IMR-90 (cell line): ENCODE measurements around the gene ZFYVE1. TPM values are rescaled to one million over a fixed set of nuclear protein-coding genes. Genes with fewer than 3 reads are reported as not detected.
"Not testable (repeated sequence)": the region's sequence is repeated elsewhere in the genome, so short reads cannot be mapped to it uniquely, and the experiment has no call there.

Experiments used
- ATAC-seq: fragments of 200-7000 bp; cut with Tn5 transposase; 2 replicates; pipeline ENCODE4 v1.9.1; 2020; ENCODE audit warnings: low read depth, mild to moderate bottlenecking, moderate library complexity
- BruUV-seq: library from RNA; stranded (reverse); fragments of 400-500 nt; replicated peaks from 2 replicates; lab custom pipeline; 2021; lab: Mats Ljungman, UMichigan
- CTCF ChIA-PET: fragments of 300-600 bp; formaldehyde crosslinking; extraction: SDS; loops from one replicate; lab custom pipeline; 2021; ENCODE audit warnings: antibody characterized with exemption; lab: Yijun Ruan, JAX
- POLR2A ChIA-PET: fragments of 300-600 bp; sonication (Branson Sonifier 250); formaldehyde crosslinking; loops from one replicate; lab custom pipeline; 2022; ENCODE audit warnings: antibody characterized with exemption; ENCODE audit not compliant: unreplicated experiment; lab: Charles Lee
- DNase-seq: peaks from one replicate; pipeline ENCODE4 v3.0.0; 2013
- H2AFZ ChIP-seq: replicated peaks from 2 replicates; pipeline ENCODE3; 2013; ENCODE audit warnings: low read length, mild to moderate bottlenecking; ENCODE audit not compliant: poor library complexity
- H2AK5ac ChIP-seq: 2 replicates; pipeline ENCODE4 v1.6.1; 2013; ENCODE audit warnings: low read depth, low read length, inconsistent platforms
- H2AK9ac ChIP-seq: replicated peaks from 2 replicates; pipeline ENCODE3; 2013; ENCODE audit warnings: mild to moderate bottlenecking, low read depth, low read length, moderate library complexity; ENCODE audit not compliant: poor library complexity
- H2BK120ac ChIP-seq: 2 replicates; pipeline ENCODE4 v1.6.1; 2013; ENCODE audit warnings: low read depth, low read length, inconsistent platforms
- H2BK15ac ChIP-seq: 3 replicates; pipeline ENCODE4 v1.6.1; 2013; ENCODE audit warnings: low read depth, low read length, inconsistent platforms
- H2BK20ac ChIP-seq: 2 replicates; pipeline ENCODE4 v1.6.1; 2013; ENCODE audit warnings: low read depth, mild to moderate bottlenecking, inconsistent platforms, low read length, moderate library complexity
- H2BK5ac ChIP-seq: 2 replicates; pipeline ENCODE4 v1.6.1; 2013; ENCODE audit warnings: mild to moderate bottlenecking, low read depth, low read length, inconsistent platforms; ENCODE audit not compliant: poor library complexity, severe bottlenecking
- H3K14ac ChIP-seq: replicated peaks from 2 replicates; pipeline ENCODE4 v1.6.1; 2013; ENCODE audit warnings: low read depth, low read length, inconsistent platforms
- H3K18ac ChIP-seq: 2 replicates; pipeline ENCODE4 v1.6.1; 2013; ENCODE audit warnings: low read depth, low read length, control low read depth
- H3K23ac ChIP-seq: 2 replicates; pipeline ENCODE4 v1.6.1; 2013; ENCODE audit warnings: low read depth, low read length, inconsistent platforms
- H3K27ac ChIP-seq: 2 replicates; pipeline ENCODE4 v1.5.1; 2013; ENCODE audit warnings: mild to moderate bottlenecking, control low read depth, low read length; ENCODE audit not compliant: insufficient read depth
- H3K27me3 ChIP-seq: 2 replicates; pipeline ENCODE4 v1.6.1; 2013; ENCODE audit warnings: low read length; ENCODE audit not compliant: control insufficient read depth, insufficient read depth
- H3K36me3 ChIP-seq: 2 replicates; pipeline ENCODE4 v1.6.1; 2013; ENCODE audit warnings: low read length, mixed read lengths; ENCODE audit not compliant: control insufficient read depth, insufficient read depth
- H3K4ac ChIP-seq: 2 replicates; pipeline ENCODE4 v1.6.1; 2013; ENCODE audit warnings: low read depth, low read length, inconsistent platforms
- H3K4me1 ChIP-seq: 2 replicates; pipeline ENCODE4 v1.6.1; 2013; ENCODE audit warnings: low read length, mixed read lengths; ENCODE audit not compliant: control insufficient read depth, insufficient read depth
- H3K4me2 ChIP-seq: 2 replicates; pipeline ENCODE4 v1.6.1; 2013; ENCODE audit warnings: low read depth, mild to moderate bottlenecking, control low read depth, low read length, moderate library complexity
- H3K4me3 ChIP-seq: 2 replicates; pipeline ENCODE4 v1.5.1; 2013; ENCODE audit warnings: low read depth, mild to moderate bottlenecking, control low read depth, low read length, moderate library complexity; ENCODE audit not compliant: insufficient read depth
- H3K56ac ChIP-seq: 2 replicates; pipeline ENCODE4 v1.6.1; 2013; ENCODE audit warnings: low read length, inconsistent platforms; ENCODE audit not compliant: insufficient read depth; ENCODE audit errors: extremely low read depth
- H3K79me1 ChIP-seq, 2 experiments: 2 replicates each; pipeline ENCODE4 v1.6.1; 2013; ENCODE audit warnings: low read length in 2 of 2, inconsistent platforms in 1 of 2, low read depth in 1 of 2
- H3K9ac ChIP-seq: 2 replicates; pipeline ENCODE4 v1.6.1; 2013; ENCODE audit warnings: low read depth, low read length, control low read depth
- H3K9me1 ChIP-seq: 2 replicates; pipeline ENCODE4 v1.6.1; 2013; ENCODE audit warnings: low read length, inconsistent platforms; ENCODE audit not compliant: insufficient read depth
- H3K9me3 ChIP-seq: 2 replicates; pipeline ENCODE4 v1.6.1; 2013; ENCODE audit warnings: low read length; ENCODE audit not compliant: control insufficient read depth, insufficient read depth
- H4K20me1 ChIP-seq: 2 replicates; pipeline ENCODE4 v1.6.1; 2013; ENCODE audit warnings: low read length, inconsistent platforms; ENCODE audit not compliant: insufficient read depth
- H4K5ac ChIP-seq: 2 replicates; pipeline ENCODE4 v1.6.1; 2013; ENCODE audit warnings: mild to moderate bottlenecking, low read depth, low read length, control low read depth
- H4K8ac ChIP-seq, 2 experiments: 2 replicates each; pipeline ENCODE4 v1.6.1; 2013; ENCODE audit warnings: low read depth in 2 of 2, low read length in 2 of 2, control low read depth in 1 of 2, inconsistent platforms in 1 of 2
- H4K91ac ChIP-seq: 2 replicates; pipeline ENCODE4 v1.6.1; 2013; ENCODE audit warnings: low read depth, low read length, inconsistent platforms; ENCODE audit not compliant: insufficient read depth
- WGBS, 2 experiments: methylation state at CpG; one replicate each; pipeline versions ENCODE4 v1.1.5 to v1.1.7; 2013; ENCODE audit warnings: missing lambda C conversion rate in 2 of 2; ENCODE audit not compliant: insufficient read length in 1 of 2; ENCODE audit errors: extremely low coverage in 2 of 2; 5-methylcytosine and 5-hydroxymethylcytosine counted together
- dilution Hi-C: fragments of 300-500 bp; cut with HindIII; formaldehyde crosslinking; loops from one replicate; pipeline ENCODE4 v1.14.3; 2018; ENCODE audit warnings: low sequenced_read_pairs; ENCODE audit not compliant: unreplicated experiment
- in situ Hi-C: fragments of 300-500 bp; cut with MboI; formaldehyde crosslinking; loops from 3 replicates; pipeline ENCODE4 v1.14.3; 2019; ENCODE audit warnings: low sequenced_read_pairs, inconsistent platforms, mixed read lengths
- intact Hi-C: fragments of 100-400 bp; cut with micrococcal nuclease; formaldehyde crosslinking; loops from 2 replicates; pipeline ENCODE4 v1.10.0; 2022
- polyA plus RNA-seq, 3 experiments: library from polyadenylated mRNA; depleted of rRNA; stranded (reverse); fragments of >200 nt; gene quantifications; 2 replicates each; pipeline ENCODE4 v1.2.3, GENCODE V29; 2012; ENCODE audit warnings: low replicate concordance in 1 of 3
- total RNA-seq: library from RNA; depleted of rRNA; stranded (reverse); fragments of >200 nt; gene quantifications from 2 replicates; pipeline ENCODE4 v1.2.3, GENCODE V29; 2012

ZFYVE1 gene
- total and polyA plus RNA-seq, 2 of the 4 experiments (the other 2 are of a cell fraction) = 12.2 to 14.2 TPM

DNA sequence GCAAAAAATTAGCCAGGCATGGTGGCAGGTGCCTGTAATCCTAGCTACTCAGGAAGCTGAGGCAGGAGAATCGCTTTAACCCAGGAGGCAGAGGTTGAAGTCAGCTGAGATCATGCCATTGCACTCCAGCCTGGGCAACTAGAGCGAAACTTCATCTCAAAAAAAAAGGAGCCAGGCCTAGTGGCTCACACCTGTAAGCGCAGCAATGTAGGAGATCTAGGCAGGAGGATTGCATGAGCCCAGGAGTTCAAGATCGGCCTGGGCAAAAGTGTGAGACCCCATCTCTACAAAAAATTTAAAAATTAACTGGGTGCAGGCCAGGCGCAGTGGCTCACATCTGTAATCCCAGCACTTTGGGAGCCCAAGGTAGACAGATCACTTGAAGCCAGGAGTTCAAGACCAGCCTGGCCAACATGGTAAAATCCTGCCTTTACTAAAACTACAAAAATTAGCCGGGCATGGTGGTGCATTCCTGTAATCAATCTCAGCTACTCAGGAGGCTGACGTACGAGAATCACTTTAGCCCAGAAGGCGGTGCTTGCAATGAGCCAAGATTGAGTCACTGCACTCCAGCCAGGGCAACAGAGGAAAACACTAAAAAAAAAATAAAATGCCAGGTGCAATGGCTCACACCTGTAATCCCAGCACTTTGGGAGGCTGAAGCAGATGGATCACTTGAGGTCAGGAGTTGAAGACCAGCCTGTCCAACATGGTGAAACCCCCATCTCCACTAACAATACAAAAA lies 10.0 kb upstream of the ZFYVE1 start:
- POLR2A ChIA-PET, H3K4ac ChIP-seq, H2AFZ ChIP-seq, H3K9me1 ChIP-seq, H3K36me3 ChIP-seq, BruUV-seq, H3K4me2 ChIP-seq, H4K20me1 ChIP-seq, H3K14ac ChIP-seq, in situ Hi-C loops, CTCF ChIA-PET, H3K56ac ChIP-seq, H4K8ac ChIP-seq, H3K27me3 ChIP-seq, H3K79me1 ChIP-seq, H3K4me3 ChIP-seq, H4K5ac ChIP-seq, H2AK9ac ChIP-seq, H2BK5ac ChIP-seq, H3K9ac ChIP-seq, dilution Hi-C loops, H2BK120ac ChIP-seq, intact Hi-C loops, H2BK15ac ChIP-seq, H3K27ac ChIP-seq, H2AK5ac ChIP-seq, H4K91ac ChIP-seq, H3K9me3 ChIP-seq, H3K18ac ChIP-seq, H3K4me1 ChIP-seq, H3K23ac ChIP-seq, H2BK20ac ChIP-seq: not testable (repeated sequence)
- ATAC-seq (peak; percentile 32; the same call in 1 of the 2 replicates), DNase-seq (peak; percentile 60)
- WGBS, 2 experiments = 27% methylated on average over 2 of the region's 9 CpGs; no CpG with 5 or more reads in 1 of the 2 experiments
